VCaP (cell line): ENCODE measurements around the gene SPATA18.

Experiments used
- H3K27ac ChIP-seq: fragments of 450-650 bp; 2 replicates; pipeline ENCODE4 v1.5.1; 2017
- CTCF ChIP-seq: fragments of 450-650 bp; conservative IDR thresholded peaks from 2 replicates; pipeline ENCODE4 v1.5.1; 2017; ENCODE audit warnings: mild to moderate bottlenecking, moderate library complexity

Gene SPATA18

GRCh38 chr4:52098618-52099017 lies 47.5 kb downstream of the SPATA18 start:
- TF ChIP-seq CTCF: no peak
- no peak overlapping the region for H3K27ac ChIP-seq

GRCh38 chr4:52099860-52100461 lies 48.9 kb downstream of the SPATA18 start:
- TF ChIP-seq CTCF: no peak
- no peak overlapping the region for H3K27ac ChIP-seq

GRCh38 chr4:52102587-52102986 lies 51.5 kb downstream of the SPATA18 start:
- H3K27ac ChIP-seq: no peak overlapping the region
- TF ChIP-seq CTCF: no peak

- TF ChIP-seq CTCF: peak; percentile 49
- H3K27ac ChIP-seq: no peak overlapping the region
Observed at GRCh38 chr4:52103319-52103718, 52.2 kb downstream of the SPATA18 start.

- no peak for TF ChIP-seq CTCF
- no peak overlapping the region for H3K27ac ChIP-seq
Observed at GRCh38 chr4:52105276-52105675, 54.2 kb downstream of the SPATA18 start.

- no peak overlapping the region for H3K27ac ChIP-seq
- no peak for TF ChIP-seq CTCF
Observed at GRCh38 chr4:52106191-52106590, 55.1 kb downstream of the SPATA18 start.

- no peak for TF ChIP-seq CTCF
- H3K27ac ChIP-seq: no peak overlapping the region
Observed at GRCh38 chr4:52106660-52107059, 55.6 kb downstream of the SPATA18 start.
